Measurements from ENCODE around the gene GAL3ST3.

- TF ChIP-seq CTCF (IDR thresholded peaks at IDR 0.05; ENCODE audit: low read depth, low read length, poor library complexity, severe bottlenecking) (no peak), EZH2phosphoT487 (IDR thresholded peaks at IDR 0.05; ENCODE audit: borderline replicate concordance, low read length) (no peak)
Measured at GRCh38 chr11:66037327-66037726, 11.6 kb downstream of the GAL3ST3 start.
